Measurements from ENCODE around the gene OSTN. TPM values are rescaled to one million over a fixed set of nuclear protein-coding genes. Genes with fewer than 3 reads are reported as not detected.

The OSTN gene
- polyA plus RNA-seq, 1 of the 3 experiments (the other 2 are of a cell fraction), result 0.02 TPM

DNA sequence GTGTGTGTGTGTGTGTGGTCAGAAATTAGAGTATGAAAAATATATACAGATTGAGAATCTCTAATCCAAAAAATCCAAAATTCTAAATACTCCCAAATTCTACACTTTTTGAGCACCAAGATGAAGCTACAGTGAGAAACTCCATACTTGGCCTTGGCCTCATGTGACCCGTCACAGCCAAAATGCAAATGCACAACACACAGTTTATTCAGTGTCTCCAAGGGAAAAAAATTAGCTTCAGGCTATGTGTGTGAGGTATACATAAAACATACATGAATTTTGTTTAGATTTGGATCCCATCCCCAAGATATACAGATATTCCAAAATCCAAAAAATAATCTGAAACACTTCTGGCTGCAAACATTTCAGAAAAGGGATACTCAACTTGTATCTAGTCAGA is 33.2 kb upstream of the OSTN start:
- Histone ChIP-seq H3F3A (replicated peaks; ENCODE audit: insufficient read depth) (no peaks in the 10 kb centered on the region), H3K4me3 (ENCODE audit: low read depth in 2 of 2, low read length in 1 of 2) (no peak overlapping the region), H3K27me3 (ENCODE audit: insufficient read depth) (no peaks in the 10 kb centered on the region), H4K20me1 (ENCODE audit: insufficient read depth) (no peaks in the 10 kb centered on the region), H3K27ac (ENCODE audit: low read depth in 2 of 2, low read length in 1 of 2) (no peak overlapping the region), H3K9me3 (peaks cover 4% of the 10 kb centered on the region; the same call in 1 of the 2 replicates), H3K9me2 (no peaks in the 10 kb centered on the region), H2AFZ (ENCODE audit: low read depth) (no peak overlapping the region), H3K36me3 (replicated peaks in 1 of 2; ENCODE audit: control insufficient read depth in 1 of 2, insufficient read depth in 2 of 2, low read length in 1 of 2) (no peaks in the 10 kb centered on the region), H3K79me2 (ENCODE audit: insufficient read depth) (no peaks in the 10 kb centered on the region), H3K9ac (no peak overlapping the region), H3K4me2 (no peak overlapping the region), H3K4me1 (ENCODE audit: control insufficient read depth in 1 of 2, insufficient read depth in 2 of 2, low read depth in 1 of 2, low read length in 1 of 2) (no peaks in the 10 kb centered on the region)
- 40% methylated on average over 1 of the region's 1 CpG for WGBS (ENCODE audit: low lambda C conversion rate)
- ChIA-PET POLR2A (no interaction called here), CTCF (no interaction called here)
- TF ChIP-seq MEF2A (IDR thresholded peaks at IDR 0.05; ENCODE audit: borderline replicate concordance, low read depth) (no peak), MXI1 (IDR thresholded peaks at IDR 0.05; ENCODE audit: low read depth, low read length) (no peak), RCOR1 (IDR thresholded peaks at IDR 0.05; ENCODE audit: low read length) (no peak), EP300 (IDR thresholded peaks at IDR 0.05; ENCODE audit: borderline replicate concordance in 1 of 2, low read depth in 1 of 2, low read length in 1 of 2) (no peak), RAD21 (IDR thresholded peaks at IDR 0.05; ENCODE audit: low read length) (no peak), GABPA (IDR thresholded peaks at IDR 0.05; ENCODE audit: low read depth) (no peak), SMC3 (IDR thresholded peaks at IDR 0.05; ENCODE audit: low read depth, low read length) (no peak), RXRA (IDR thresholded peaks at IDR 0.05; ENCODE audit: borderline replicate concordance, low read depth) (no peak), JUND (IDR thresholded peaks at IDR 0.05) (no peak), NFIC (IDR thresholded peaks at IDR 0.05; ENCODE audit: borderline replicate concordance) (no peak), TAF1 (IDR thresholded peaks at IDR 0.05; ENCODE audit: borderline replicate concordance, low read depth, low read length) (no peak)
- TF ChIP-seq, protein P1, sequence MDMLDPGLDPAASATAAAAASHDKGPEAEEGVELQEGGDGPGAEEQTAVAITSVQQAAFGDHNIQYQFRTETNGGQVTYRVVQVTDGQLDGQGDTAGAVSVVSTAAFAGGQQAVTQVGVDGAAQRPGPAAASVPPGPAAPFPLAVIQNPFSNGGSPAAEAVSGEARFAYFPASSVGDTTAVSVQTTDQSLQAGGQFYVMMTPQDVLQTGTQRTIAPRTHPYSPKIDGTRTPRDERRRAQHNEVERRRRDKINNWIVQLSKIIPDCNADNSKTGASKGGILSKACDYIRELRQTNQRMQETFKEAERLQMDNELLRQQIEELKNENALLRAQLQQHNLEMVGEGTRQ (IDR thresholded peaks at IDR 0.05; ENCODE audit: borderline replicate concordance, low read depth, low read length), result no peak
- TF ChIP-seq, protein P2, sequence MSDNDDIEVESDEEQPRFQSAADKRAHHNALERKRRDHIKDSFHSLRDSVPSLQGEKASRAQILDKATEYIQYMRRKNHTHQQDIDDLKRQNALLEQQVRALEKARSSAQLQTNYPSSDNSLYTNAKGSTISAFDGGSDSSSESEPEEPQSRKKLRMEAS (IDR thresholded peaks at IDR 0.05; ENCODE audit: low read depth), result no peak
- TF ChIP-seq, protein P3, sequence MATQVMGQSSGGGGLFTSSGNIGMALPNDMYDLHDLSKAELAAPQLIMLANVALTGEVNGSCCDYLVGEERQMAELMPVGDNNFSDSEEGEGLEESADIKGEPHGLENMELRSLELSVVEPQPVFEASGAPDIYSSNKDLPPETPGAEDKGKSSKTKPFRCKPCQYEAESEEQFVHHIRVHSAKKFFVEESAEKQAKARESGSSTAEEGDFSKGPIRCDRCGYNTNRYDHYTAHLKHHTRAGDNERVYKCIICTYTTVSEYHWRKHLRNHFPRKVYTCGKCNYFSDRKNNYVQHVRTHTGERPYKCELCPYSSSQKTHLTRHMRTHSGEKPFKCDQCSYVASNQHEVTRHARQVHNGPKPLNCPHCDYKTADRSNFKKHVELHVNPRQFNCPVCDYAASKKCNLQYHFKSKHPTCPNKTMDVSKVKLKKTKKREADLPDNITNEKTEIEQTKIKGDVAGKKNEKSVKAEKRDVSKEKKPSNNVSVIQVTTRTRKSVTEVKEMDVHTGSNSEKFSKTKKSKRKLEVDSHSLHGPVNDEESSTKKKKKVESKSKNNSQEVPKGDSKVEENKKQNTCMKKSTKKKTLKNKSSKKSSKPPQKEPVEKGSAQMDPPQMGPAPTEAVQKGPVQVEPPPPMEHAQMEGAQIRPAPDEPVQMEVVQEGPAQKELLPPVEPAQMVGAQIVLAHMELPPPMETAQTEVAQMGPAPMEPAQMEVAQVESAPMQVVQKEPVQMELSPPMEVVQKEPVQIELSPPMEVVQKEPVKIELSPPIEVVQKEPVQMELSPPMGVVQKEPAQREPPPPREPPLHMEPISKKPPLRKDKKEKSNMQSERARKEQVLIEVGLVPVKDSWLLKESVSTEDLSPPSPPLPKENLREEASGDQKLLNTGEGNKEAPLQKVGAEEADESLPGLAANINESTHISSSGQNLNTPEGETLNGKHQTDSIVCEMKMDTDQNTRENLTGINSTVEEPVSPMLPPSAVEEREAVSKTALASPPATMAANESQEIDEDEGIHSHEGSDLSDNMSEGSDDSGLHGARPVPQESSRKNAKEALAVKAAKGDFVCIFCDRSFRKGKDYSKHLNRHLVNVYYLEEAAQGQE (IDR thresholded peaks at IDR 0.05; ENCODE audit: low read depth, low read length), result no peak
- TF ChIP-seq, protein P4, sequence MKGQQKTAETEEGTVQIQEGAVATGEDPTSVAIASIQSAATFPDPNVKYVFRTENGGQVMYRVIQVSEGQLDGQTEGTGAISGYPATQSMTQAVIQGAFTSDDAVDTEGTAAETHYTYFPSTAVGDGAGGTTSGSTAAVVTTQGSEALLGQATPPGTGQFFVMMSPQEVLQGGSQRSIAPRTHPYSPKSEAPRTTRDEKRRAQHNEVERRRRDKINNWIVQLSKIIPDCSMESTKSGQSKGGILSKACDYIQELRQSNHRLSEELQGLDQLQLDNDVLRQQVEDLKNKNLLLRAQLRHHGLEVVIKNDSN (IDR thresholded peaks at IDR 0.05; ENCODE audit: borderline replicate concordance, low read depth), result no peak
- TF ChIP-seq, protein P5, sequence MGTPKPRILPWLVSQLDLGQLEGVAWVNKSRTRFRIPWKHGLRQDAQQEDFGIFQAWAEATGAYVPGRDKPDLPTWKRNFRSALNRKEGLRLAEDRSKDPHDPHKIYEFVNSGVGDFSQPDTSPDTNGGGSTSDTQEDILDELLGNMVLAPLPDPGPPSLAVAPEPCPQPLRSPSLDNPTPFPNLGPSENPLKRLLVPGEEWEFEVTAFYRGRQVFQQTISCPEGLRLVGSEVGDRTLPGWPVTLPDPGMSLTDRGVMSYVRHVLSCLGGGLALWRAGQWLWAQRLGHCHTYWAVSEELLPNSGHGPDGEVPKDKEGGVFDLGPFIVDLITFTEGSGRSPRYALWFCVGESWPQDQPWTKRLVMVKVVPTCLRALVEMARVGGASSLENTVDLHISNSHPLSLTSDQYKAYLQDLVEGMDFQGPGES (IDR thresholded peaks at IDR 0.05; ENCODE audit: low read depth, low read length), result no peak
- DNase-seq, result no peak
